GM12878 (cell line): ENCODE results near the gene ATG5. TPM values are rescaled to one million over a fixed set of nuclear protein-coding genes. Genes with fewer than 3 reads are reported as not detected.
"Not testable (repeated sequence)": the region's sequence is repeated elsewhere in the genome, so short reads cannot be mapped to it uniquely, and the experiment has no call there.

Source experiments
- ATAC-seq: fragments of 200-7000 bp; cut with Tn5 transposase; 3 replicates; pipeline ENCODE4 v1.9.1; 2020; ENCODE audit warnings: mild to moderate bottlenecking, moderate library complexity
- BruUV-seq: library from RNA; stranded (reverse); fragments of 400-500 nt; replicated peaks from 2 replicates; lab custom pipeline; 2021; lab: Mats Ljungman, UMichigan
- CTCF ChIA-PET: fragments of 300-600 bp; sonication (Branson Sonifier 250); formaldehyde crosslinking; extraction: SDS; loops from one replicate; lab custom pipeline; 2021; ENCODE audit warnings: inconsistent platforms; lab: Yijun Ruan, JAX
- POLR2A ChIA-PET: fragments of 350-600 bp; formaldehyde crosslinking; extraction: SDS; loops from one replicate; lab custom pipeline; 2021; ENCODE audit warnings: inconsistent platforms; lab: Charles Lee
- RAD21 ChIA-PET: fragments of 300-600 bp; sonication (Branson Sonifier 250); formaldehyde crosslinking; loops from one replicate; lab custom pipeline; 2023; ENCODE audit warnings: antibody characterized with exemption; ENCODE audit not compliant: unreplicated experiment; lab: Charles Lee
- SMC1A ChIA-PET: fragments of 300-600 bp; sonication (Branson Sonifier 250); formaldehyde crosslinking; loops from one replicate; lab custom pipeline; 2023; ENCODE audit not compliant: unreplicated experiment, uncharacterized antibody; lab: Charles Lee
- DNase-seq: peaks from one replicate; pipeline ENCODE4 v3.0.0-alpha.2; 2011; ENCODE audit warnings: low read depth, low spot score
- FAIRE-seq: peaks from 3 replicates; lab custom pipeline; 2011; peaks lifted over from hg19 to GRCh38; lab: Jason Lieb, UNC
- H2AFZ ChIP-seq: 2 replicates; pipeline ENCODE4 v1.6.0; 2011; ENCODE audit warnings: low read depth, low read length, control low read depth; ENCODE audit not compliant: control insufficient read depth
- H3K27ac ChIP-seq: 2 replicates; pipeline ENCODE4 v1.5.1; 2011; ENCODE audit warnings: control low read depth; ENCODE audit not compliant: control insufficient read depth, insufficient read depth
- H3K27me3 ChIP-seq, 2 experiments: replicated peaks in 1 of 2; 2 replicates each; pipeline versions ENCODE4 v1.6.0 to v1.6.1; 2011; ENCODE audit warnings: low read length in 1 of 2; ENCODE audit not compliant: control insufficient read depth in 2 of 2, insufficient read depth in 2 of 2
- H3K36me3 ChIP-seq, 2 experiments: 2 replicates each; pipeline ENCODE4 v1.5.1; 2011; ENCODE audit warnings: low read length in 1 of 2; ENCODE audit not compliant: control insufficient read depth in 2 of 2, insufficient read depth in 2 of 2
- H3K4me1 ChIP-seq: 2 replicates; pipeline ENCODE4 v1.6.1; 2011; ENCODE audit warnings: mild to moderate bottlenecking, low read length, moderate library complexity, mixed read lengths; ENCODE audit not compliant: control insufficient read depth, insufficient read depth
- H3K4me2 ChIP-seq: 2 replicates; pipeline ENCODE4 v1.6.0; 2011; ENCODE audit warnings: control low read depth; ENCODE audit not compliant: control insufficient read depth, insufficient read depth
- H3K4me3 ChIP-seq: fragments of 200-600 bp; sonication (generic); 2 replicates; pipeline ENCODE4 v1.5.1; 2016
- H3K79me2 ChIP-seq: 2 replicates; pipeline ENCODE4 v1.6.0; 2011; ENCODE audit warnings: low read length; ENCODE audit not compliant: control insufficient read depth, insufficient read depth
- H3K9ac ChIP-seq: 2 replicates; pipeline ENCODE4 v1.8.0; 2011; ENCODE audit warnings: low read length, control low read depth, mixed read lengths; ENCODE audit not compliant: control insufficient read depth, insufficient read depth
- H3K9me3 ChIP-seq: replicated peaks from 3 replicates; pipeline ENCODE4 v1.5.1; 2011; ENCODE audit warnings: mild to moderate bottlenecking, low read length; ENCODE audit not compliant: control insufficient read depth, insufficient read depth
- H4K20me1 ChIP-seq: 2 replicates; pipeline ENCODE4 v1.6.0; 2011; ENCODE audit not compliant: control insufficient read depth, insufficient read depth
- MTA2 ChIP-seq: fragments of 450-650 bp; IDR thresholded peaks from 2 replicates; pipeline ENCODE4 v1.6.1; 2016; ENCODE audit warnings: low read depth, mild to moderate bottlenecking, moderate library complexity
- WGBS: methylation state at CpG from one replicate; pipeline ENCODE4 v1.1.6; 2016; ENCODE audit warnings: low lambda C conversion rate; ENCODE audit not compliant: insufficient replicate concordance, insufficient coverage; ENCODE audit errors: missing lambda C conversion rate; 5-methylcytosine and 5-hydroxymethylcytosine counted together
- in situ Hi-C: fragments of 300-500 bp; cut with MboI; formaldehyde crosslinking; loops from 9 replicates; pipeline ENCODE4 v1.14.3; 2018; ENCODE audit warnings: mixed read lengths
- intact Hi-C: fragments of 100-400 bp; cut with micrococcal nuclease; formaldehyde crosslinking; loops from one replicate; pipeline ENCODE4 v1.14.2; 2022; ENCODE audit not compliant: unreplicated experiment
- polyA plus RNA-seq, 11 experiments: library from polyadenylated mRNA; depleted of rRNA in 4 of 11; unstranded in 6 of 11; stranded (reverse) in 5 of 11; fragments of >200 nt; fragmentation: Nextera tagmentation in 4 of 11; fragmentation: Illumina TruSeq in 1 of 11; extraction: Ambion mirVana in 4 of 11; extraction: Trizol in 1 of 11; gene quantifications; 1 replicate in 1 of 11; 2 replicates in 10 of 11; pipeline versions ENCODE4 v1.2.1 to v1.2.3, GENCODE V29; 2011 to 2016; ENCODE audit warnings: inconsistent platforms in 2 of 11, missing spikeins in 2 of 11, low read depth in 1 of 11
- total RNA-seq, 4 experiments: library from RNA; depleted of rRNA in 3 of 4; stranded (reverse); fragments of >200 nt in 3 of 4; fragmentation: Illumina TruSeq in 1 of 4; extraction: Trizol in 1 of 4; gene quantifications; 2 replicates each; pipeline versions ENCODE4 v1.2.1 to v1.2.3, GENCODE V29; 2013 to 2021

The ATG5 gene
- total and polyA plus RNA-seq, 10 of the 15 experiments (the other 5 are each of a cell fraction or from before 2014, with no cell fraction given) = 12.9 to 51.8 (median 23.9) TPM

GRCh38 chr6:106237286-106237685, 88.3 kb downstream of the ATG5 start (continued):
- TF ChIP-seq MTA2 = no peak

GRCh38 chr6:106229876-106230445, 95.6 kb downstream of the ATG5 start:
- H3K9ac ChIP-seq, CTCF ChIA-PET, BruUV-seq, H4K20me1 ChIP-seq, H3K4me1 ChIP-seq, POLR2A ChIA-PET, H3K27me3 ChIP-seq, H3K9me3 ChIP-seq, RAD21 ChIA-PET, H3K36me3 ChIP-seq, FAIRE-seq, H3K79me2 ChIP-seq, H2AFZ ChIP-seq, H3K4me2 ChIP-seq, H3K27ac ChIP-seq, DNase-seq, H3K4me3 ChIP-seq, ATAC-seq: not testable (repeated sequence)
- SMC1A ChIA-PET = interaction anchor here (1.2 kb wide), 1 partner anchor 11 kb away, joined by 3 read pairs; no protein-coding TSS in a partner anchor
- in situ Hi-C loops (loop anchor here (5.0 to 10.0 kb wide), 4 partner anchors 135 to 1145 kb away; no protein-coding TSS in a partner anchor), intact Hi-C loops (loop anchor here (10.0 kb wide), 1 partner anchor 235 kb away; no protein-coding TSS in a partner anchor)
- WGBS = 94% methylated on average over 5 of the region's 5 CpGs
